ENCODE data around the gene COMMD1.
"Not testable (repeated sequence)": the region's sequence is repeated elsewhere in the genome, so short reads cannot be mapped to it uniquely, and the experiment has no call there.

COMMD1 gene

DNA sequence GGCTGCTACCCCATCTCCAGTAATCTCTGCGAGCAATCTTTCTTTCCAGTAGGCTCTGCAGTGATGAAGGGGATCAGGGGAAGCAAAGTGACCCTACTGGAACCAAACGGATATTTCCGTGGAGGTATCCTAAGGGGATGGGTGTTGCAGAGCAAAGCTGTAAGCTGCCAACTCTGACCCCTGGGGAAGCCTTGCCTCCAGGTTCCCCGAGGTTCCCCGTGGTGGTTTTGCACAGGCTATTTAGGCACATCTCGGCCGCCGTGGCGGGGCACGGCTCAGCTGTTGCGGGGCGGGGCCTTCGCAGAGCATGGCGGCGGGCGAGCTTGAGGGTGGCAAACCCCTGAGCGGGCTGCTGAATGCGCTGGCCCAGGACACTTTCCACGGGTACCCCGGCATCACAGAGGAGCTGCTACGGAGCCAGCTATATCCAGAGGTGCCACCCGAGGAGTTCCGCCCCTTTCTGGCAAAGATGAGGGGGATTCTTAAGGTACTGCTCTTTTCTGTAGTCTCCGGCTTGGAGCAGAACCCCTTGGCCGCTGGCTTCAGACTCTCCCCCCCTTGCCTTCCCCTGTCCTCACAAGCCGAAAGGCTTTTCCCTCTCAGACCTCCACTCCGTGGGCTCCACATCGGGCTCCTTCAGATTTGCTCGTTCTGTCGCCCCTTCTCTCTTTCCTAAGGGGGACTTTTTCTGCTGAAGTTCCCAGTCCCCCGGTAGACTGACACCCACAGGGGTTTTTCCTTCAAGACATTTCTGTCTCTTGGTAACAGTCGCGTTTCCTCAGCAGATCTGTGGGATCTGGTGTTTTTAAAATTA lies at the start of gene COMMD1:
Gene COMMD1, plus strand, starts transcription at position 303 of the 814 bp plus-strand sequence. Its CDS starts 5 bp downstream, at position 308.
- peak within 1 kb of the TSS; percentile 97 for H3K4me3 Mint-ChIP-seq
- DNase-seq (ENCODE audit: low spot score): peak; percentile 80
- no peaks in the 10 kb centered on the region for H3K27me3 Mint-ChIP-seq (ENCODE audit: low read depth)
- peak within 1 kb of the TSS; percentile 67 for H3K27ac Mint-ChIP-seq
- H3K36me3 Mint-ChIP-seq (ENCODE audit: low read depth): no peaks in the 10 kb centered on the region
- no peaks in the 10 kb centered on the region for H3K9me3 Mint-ChIP-seq
- peaks cover 11% of the 10 kb centered on the region for H3K4me1 Mint-ChIP-seq (ENCODE audit: low read depth)

DNA sequence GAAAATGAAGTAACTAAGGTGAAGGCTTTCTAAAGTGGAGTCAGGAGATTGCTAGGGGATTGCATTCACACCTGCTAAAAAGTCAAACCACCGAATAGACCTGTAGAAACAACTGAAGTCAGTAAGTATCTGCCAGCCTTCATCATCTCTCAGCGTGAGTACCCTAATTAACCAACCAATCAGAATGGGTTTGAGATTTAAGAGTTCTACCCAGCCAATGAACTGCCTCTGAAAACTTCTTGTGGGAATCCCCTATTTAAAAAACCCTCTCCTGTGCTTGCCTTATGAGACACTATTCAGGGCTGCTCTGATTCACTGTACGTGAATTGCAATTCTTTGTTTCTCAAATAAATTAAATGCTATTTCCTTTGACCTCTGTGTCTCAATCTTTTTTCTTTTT lies 48.2 kb upstream of the COMMD1 start:
- no peak overlapping the region for H3K4me3 Mint-ChIP-seq
- no peak overlapping the region for H3K27ac Mint-ChIP-seq
- no peak for DNase-seq (ENCODE audit: low spot score)
- no peaks in the 10 kb centered on the region for H3K9me3 Mint-ChIP-seq
- no peaks in the 10 kb centered on the region for H3K27me3 Mint-ChIP-seq (ENCODE audit: low read depth)
- peaks cover 15% of the 10 kb centered on the region for H3K4me1 Mint-ChIP-seq (ENCODE audit: low read depth)
- peaks cover 2% of the 10 kb centered on the region for H3K36me3 Mint-ChIP-seq (ENCODE audit: low read depth)

DNA sequence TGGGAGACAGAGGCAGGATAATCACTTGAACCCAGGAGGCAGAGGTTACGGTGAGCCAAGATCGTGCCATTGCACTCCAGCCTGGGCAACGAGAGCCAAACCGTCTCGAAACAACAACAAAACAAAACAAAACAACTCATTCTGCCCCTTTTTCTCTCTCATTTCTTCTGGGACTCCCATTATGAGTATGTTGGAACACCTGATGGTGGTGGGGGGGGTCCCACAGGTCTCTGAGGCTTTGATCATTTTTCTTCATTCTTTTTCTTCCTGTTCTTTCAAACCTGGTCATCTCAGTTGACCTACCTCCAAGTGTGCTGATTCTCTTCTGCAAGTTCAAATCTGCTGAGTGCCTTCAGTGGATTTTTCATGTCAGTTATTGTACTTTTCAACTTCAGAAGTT lies 43.4 kb upstream of the COMMD1 start:
- no peak for DNase-seq (ENCODE audit: low spot score)
- peaks cover 33% of the 10 kb centered on the region for H3K36me3 Mint-ChIP-seq (ENCODE audit: low read depth)
- no peak overlapping the region for H3K4me3 Mint-ChIP-seq
- no peak overlapping the region for H3K27ac Mint-ChIP-seq
- no peaks in the 10 kb centered on the region for H3K4me1 Mint-ChIP-seq (ENCODE audit: low read depth)
- no peaks in the 10 kb centered on the region for H3K9me3 Mint-ChIP-seq
- H3K27me3 Mint-ChIP-seq (ENCODE audit: low read depth): no peaks in the 10 kb centered on the region

GRCh38 chr2:61866482-61867089 lies 38.9 kb upstream of the COMMD1 start:
- not testable (repeated sequence) for DNase-seq (ENCODE audit: low spot score); H3K27ac Mint-ChIP-seq; H3K4me1 Mint-ChIP-seq (ENCODE audit: low read depth); H3K4me3 Mint-ChIP-seq; H3K9me3 Mint-ChIP-seq; H3K27me3 Mint-ChIP-seq (ENCODE audit: low read depth)
- H3K36me3 Mint-ChIP-seq (ENCODE audit: low read depth): peaks cover 59% of the 10 kb centered on the region

DNA sequence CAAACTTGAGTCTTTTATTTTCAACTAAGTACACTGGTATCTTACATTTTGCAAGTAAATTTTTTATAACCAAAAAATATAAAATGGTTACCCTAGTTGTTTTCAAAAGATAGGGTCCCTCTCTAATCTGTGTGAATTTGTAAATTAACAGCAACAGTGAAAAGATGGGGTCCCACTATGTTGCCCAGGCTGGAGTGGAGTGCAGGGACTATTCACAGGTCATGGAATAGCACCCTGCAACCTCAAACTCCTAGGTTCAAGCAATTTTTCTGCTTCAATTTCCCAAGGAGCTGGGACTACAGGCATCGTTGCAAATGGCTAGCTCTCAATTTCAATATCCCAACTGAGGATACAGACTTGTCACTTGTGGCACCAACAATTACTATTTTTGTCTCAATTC lies 29.1 kb upstream of the COMMD1 start:
- Mint-ChIP-seq H3K27ac (no peak overlapping the region), H3K36me3 (ENCODE audit: low read depth) (peaks cover 63% of the 10 kb centered on the region)

DNA sequence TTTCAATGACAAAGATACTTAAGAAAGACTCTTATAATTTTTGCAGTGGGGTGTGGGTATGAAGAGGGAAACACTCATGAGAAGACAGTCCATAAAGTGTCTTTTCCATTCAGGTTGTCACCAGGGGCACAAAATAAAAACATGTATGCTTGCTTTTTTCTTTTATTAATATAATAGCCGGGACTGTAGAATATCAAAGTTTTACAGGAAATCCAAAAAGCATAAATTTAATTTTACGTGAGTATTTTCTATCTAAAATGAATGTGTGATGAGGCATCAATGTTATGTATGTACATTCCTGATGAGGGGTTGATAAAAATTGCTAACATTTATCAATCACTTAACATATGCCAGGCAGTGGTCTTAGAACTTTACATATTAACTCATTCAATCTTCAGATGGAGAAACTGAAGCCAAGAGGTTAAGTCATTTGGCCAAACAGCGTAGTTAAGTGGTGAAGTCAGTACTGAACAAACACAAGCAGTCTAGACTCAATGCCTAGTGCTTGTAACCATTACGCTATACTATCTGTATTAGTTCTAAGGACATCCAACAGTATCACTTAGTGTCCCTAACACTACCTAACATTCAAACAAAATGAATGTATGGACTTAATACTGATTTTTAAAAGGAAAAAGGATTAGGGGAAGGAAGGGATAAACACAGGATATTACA lies 27.8 kb upstream of the COMMD1 start:
- H3K27me3 Mint-ChIP-seq (ENCODE audit: low read depth): no peaks in the 10 kb centered on the region
- H3K36me3 Mint-ChIP-seq (ENCODE audit: low read depth): peaks cover 59% of the 10 kb centered on the region
- H3K4me1 Mint-ChIP-seq (ENCODE audit: low read depth): no peaks in the 10 kb centered on the region
- no peaks in the 10 kb centered on the region for H3K9me3 Mint-ChIP-seq
- no peak overlapping the region for H3K27ac Mint-ChIP-seq
- DNase-seq (ENCODE audit: low spot score): no peak
- no peak overlapping the region for H3K4me3 Mint-ChIP-seq

More for the DNA sequence above, 29.1 kb upstream of the COMMD1 start:
- Mint-ChIP-seq H3K4me1 (ENCODE audit: low read depth) (no peaks in the 10 kb centered on the region), H3K27me3 (ENCODE audit: low read depth) (no peaks in the 10 kb centered on the region), H3K4me3 (no peak overlapping the region), H3K9me3 (no peaks in the 10 kb centered on the region)
- no peak for DNase-seq (ENCODE audit: low spot score)

DNA sequence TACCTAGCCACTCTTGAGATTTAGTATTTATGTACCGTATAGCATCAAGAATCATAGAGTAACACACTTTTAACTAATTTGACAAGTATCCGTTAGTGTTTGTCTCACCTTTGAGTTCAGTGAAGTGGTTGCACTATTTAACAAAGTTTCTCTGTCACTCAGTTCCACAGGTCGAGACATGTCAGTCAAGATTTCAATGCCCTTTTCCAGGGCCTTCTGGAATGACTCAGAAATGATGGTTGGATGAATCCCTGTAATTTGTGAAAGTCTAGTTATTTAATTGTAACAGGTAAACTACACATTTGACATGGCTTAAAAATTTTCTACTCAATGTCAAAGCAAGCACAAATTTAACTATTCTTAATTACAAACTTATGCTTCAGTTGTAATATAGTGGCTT lies 26.7 kb upstream of the COMMD1 start:
- Mint-ChIP-seq H3K27me3 (ENCODE audit: low read depth) (no peaks in the 10 kb centered on the region), H3K9me3 (no peaks in the 10 kb centered on the region), H3K36me3 (ENCODE audit: low read depth) (peaks cover 62% of the 10 kb centered on the region), H3K27ac (no peak overlapping the region), H3K4me3 (no peak overlapping the region), H3K4me1 (ENCODE audit: low read depth) (no peaks in the 10 kb centered on the region)
- DNase-seq (ENCODE audit: low spot score): no peak

- not testable (repeated sequence) for H3K27me3 Mint-ChIP-seq (ENCODE audit: low read depth); H3K4me1 Mint-ChIP-seq (ENCODE audit: low read depth); DNase-seq (ENCODE audit: low spot score); H3K27ac Mint-ChIP-seq; H3K4me3 Mint-ChIP-seq; H3K9me3 Mint-ChIP-seq
- H3K36me3 Mint-ChIP-seq (ENCODE audit: low read depth): peaks cover 59% of the 10 kb centered on the region
Measured at GRCh38 chr2:61879351-61879750, 26.1 kb upstream of the COMMD1 start.

DNA sequence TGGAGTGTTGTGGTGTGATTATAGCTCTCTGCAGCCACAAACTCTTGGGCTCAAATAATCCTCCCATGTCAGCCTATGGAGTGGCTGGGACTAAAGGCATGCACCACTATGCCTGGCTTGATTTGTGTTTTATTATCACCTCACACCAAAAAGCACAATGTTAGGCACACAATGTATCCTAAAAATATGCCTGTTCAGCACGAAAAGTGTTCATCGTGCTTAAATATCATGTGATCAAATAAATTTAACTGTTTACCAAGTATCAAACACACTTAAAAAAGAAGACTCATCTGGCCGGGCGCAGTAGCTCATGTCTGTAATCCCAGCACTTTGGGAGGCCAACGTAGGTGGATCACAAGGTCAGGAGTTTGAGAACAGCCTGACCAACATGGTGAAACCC lies 22.6 kb upstream of the COMMD1 start:
- H3K27ac Mint-ChIP-seq: no peak overlapping the region

DNA sequence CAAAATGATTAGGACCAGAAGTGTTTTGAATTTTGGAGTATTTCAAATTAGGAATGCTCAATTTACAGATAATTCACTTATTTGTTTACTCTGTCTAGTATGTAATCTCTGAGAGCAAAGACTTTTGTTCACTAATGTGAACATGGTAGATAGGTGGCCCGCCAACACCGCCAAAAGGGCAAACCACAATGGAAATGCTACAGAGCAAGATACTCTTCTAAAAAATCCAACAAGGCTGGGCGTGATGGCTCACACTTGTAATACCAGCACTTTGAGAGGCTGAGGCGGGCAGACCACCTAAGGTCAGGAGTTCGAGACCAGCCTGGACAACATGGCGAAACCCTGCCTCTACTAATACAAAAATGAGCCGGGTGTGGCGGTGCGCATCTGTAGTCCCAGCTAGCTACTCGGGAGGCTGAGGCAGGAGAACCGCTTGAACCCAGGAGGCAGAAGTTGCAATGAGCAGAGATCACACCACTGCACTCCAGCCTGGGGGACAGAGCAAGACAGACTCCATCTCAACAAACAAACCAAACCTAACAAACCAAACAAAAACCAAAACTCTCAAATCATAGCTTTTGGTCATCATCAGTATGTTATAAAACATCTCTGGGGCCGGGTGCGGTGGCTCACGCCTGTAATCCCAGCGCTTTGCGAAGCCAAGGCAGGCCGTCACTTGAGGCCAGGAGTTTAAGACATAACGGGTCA lies 19.4 kb upstream of the COMMD1 start:
- no peak for DNase-seq (ENCODE audit: low spot score)
- H3K27ac Mint-ChIP-seq: no peak overlapping the region
- peaks cover 33% of the 10 kb centered on the region for H3K36me3 Mint-ChIP-seq (ENCODE audit: low read depth)
- H3K4me3 Mint-ChIP-seq: peak overlapping the region; percentile 99
- H3K27me3 Mint-ChIP-seq (ENCODE audit: low read depth): no peaks in the 10 kb centered on the region
- peaks cover 21% of the 10 kb centered on the region for H3K4me1 Mint-ChIP-seq (ENCODE audit: low read depth)
- no peaks in the 10 kb centered on the region for H3K9me3 Mint-ChIP-seq

More for the DNA sequence above, 22.6 kb upstream of the COMMD1 start:
- no peak for DNase-seq (ENCODE audit: low spot score)
- H3K4me1 Mint-ChIP-seq (ENCODE audit: low read depth): peaks cover 15% of the 10 kb centered on the region
- peaks cover 50% of the 10 kb centered on the region for H3K36me3 Mint-ChIP-seq (ENCODE audit: low read depth)
- H3K4me3 Mint-ChIP-seq: no peak overlapping the region
- H3K9me3 Mint-ChIP-seq: no peaks in the 10 kb centered on the region
- no peaks in the 10 kb centered on the region for H3K27me3 Mint-ChIP-seq (ENCODE audit: low read depth)

GRCh38 chr2:61887717-61888266 lies 17.7 kb upstream of the COMMD1 start:
- Mint-ChIP-seq H3K27me3 (ENCODE audit: low read depth) (no peaks in the 10 kb centered on the region), H3K4me1 (ENCODE audit: low read depth) (peaks cover 21% of the 10 kb centered on the region), H3K4me3 (peak overlapping the region; percentile 99), H3K27ac (peak overlapping the region; percentile 100), H3K36me3 (ENCODE audit: low read depth) (peaks cover 27% of the 10 kb centered on the region), H3K9me3 (no peaks in the 10 kb centered on the region)
- DNase-seq (ENCODE audit: low spot score): no peak

- no peaks in the 10 kb centered on the region for H3K27me3 Mint-ChIP-seq (ENCODE audit: low read depth)
- no peaks in the 10 kb centered on the region for H3K9me3 Mint-ChIP-seq
- H3K4me1 Mint-ChIP-seq (ENCODE audit: low read depth): peaks cover 21% of the 10 kb centered on the region
- peaks cover 23% of the 10 kb centered on the region for H3K36me3 Mint-ChIP-seq (ENCODE audit: low read depth)
- H3K27ac Mint-ChIP-seq: peak within 1 kb of the TSS; percentile 100
- peak; percentile 89 for DNase-seq (ENCODE audit: low spot score)
- peak within 1 kb of the TSS; percentile 99 for H3K4me3 Mint-ChIP-seq
Measured at GRCh38 chr2:61888267-61889055, 17.0 kb upstream of the COMMD1 start, which contains the start of gene CCT4. Gene CCT4 (minus strand): TSS chr2:61888656. CDS start chr2:61888507, 149 bp downstream.

DNA sequence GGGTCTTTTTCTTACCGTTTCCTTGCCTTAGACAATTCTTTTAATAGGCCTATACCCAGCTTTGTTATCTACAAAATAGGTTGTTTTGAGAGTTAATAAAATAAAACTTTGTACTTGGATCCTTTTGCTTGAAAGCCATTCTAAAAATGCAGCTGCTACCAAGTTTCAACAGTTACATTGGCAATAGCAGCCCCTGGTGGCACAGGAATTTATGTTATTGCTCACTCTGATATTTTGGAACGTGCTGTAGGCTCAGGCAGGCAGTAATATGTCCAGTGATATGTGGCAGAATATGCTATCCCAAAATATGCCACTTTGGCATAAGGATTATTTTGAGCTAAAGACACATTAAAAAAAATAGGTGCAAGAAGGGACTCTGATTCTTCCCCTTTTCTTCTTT lies 6.7 kb upstream of the COMMD1 start:
- Mint-ChIP-seq H3K27me3 (ENCODE audit: low read depth) (no peaks in the 10 kb centered on the region), H3K4me3 (no peak overlapping the region), H3K4me1 (ENCODE audit: low read depth) (no peaks in the 10 kb centered on the region), H3K27ac (no peak overlapping the region), H3K9me3 (no peaks in the 10 kb centered on the region), H3K36me3 (ENCODE audit: low read depth) (no peaks in the 10 kb centered on the region)
- DNase-seq (ENCODE audit: low spot score): no peak

All from T-helper 2 cell treated with Interferon-gamma antibody and Interleukin-4, amounts not matched to agents 5 μg/mL and 100 μg/mL, for 36 hours (primary cell).